Measurements from ENCODE around the gene SLC49A3. TPM values are rescaled to one million over a fixed set of nuclear protein-coding genes. Genes with fewer than 3 reads are reported as not detected.

Gene SLC49A3
- total and polyA plus RNA-seq, 2 of the 13 experiments (the other 11 are each of a cell fraction or from before 2014, with no cell fraction given) = 0.07 to 0.17 TPM

DNA sequence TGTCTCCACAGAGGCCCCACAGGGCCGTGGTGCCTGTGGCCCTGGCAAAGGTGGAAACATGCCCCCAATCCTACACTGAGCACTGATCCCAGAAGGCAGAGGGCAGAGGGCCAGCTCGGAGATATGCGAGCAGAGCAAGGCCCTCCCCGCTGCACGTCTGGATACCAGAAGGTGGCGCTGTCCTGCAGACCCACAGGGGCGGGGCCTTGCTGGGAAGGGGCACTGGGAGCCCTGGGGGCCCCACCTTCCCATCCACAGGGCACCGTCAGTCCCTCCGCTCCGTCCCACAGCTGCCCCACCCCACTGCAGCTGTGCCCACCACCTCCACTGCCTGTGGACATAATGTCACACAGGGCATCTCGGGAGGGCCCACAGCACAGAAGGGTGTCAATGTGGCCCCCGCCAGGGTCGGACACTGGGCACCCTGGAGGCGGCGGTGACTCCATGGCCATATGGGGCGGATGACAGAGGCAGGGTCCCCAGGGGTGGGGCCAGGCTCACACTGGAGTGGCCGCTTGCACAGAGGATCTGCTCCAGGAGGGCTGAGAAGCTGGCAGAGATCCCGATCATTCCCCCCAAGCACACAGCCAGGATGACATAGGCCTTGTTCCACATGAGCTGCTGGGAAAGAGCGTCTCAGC lies 4.8 kb downstream of the SLC49A3 start (continued):
- TF ChIP-seq, protein P1, sequence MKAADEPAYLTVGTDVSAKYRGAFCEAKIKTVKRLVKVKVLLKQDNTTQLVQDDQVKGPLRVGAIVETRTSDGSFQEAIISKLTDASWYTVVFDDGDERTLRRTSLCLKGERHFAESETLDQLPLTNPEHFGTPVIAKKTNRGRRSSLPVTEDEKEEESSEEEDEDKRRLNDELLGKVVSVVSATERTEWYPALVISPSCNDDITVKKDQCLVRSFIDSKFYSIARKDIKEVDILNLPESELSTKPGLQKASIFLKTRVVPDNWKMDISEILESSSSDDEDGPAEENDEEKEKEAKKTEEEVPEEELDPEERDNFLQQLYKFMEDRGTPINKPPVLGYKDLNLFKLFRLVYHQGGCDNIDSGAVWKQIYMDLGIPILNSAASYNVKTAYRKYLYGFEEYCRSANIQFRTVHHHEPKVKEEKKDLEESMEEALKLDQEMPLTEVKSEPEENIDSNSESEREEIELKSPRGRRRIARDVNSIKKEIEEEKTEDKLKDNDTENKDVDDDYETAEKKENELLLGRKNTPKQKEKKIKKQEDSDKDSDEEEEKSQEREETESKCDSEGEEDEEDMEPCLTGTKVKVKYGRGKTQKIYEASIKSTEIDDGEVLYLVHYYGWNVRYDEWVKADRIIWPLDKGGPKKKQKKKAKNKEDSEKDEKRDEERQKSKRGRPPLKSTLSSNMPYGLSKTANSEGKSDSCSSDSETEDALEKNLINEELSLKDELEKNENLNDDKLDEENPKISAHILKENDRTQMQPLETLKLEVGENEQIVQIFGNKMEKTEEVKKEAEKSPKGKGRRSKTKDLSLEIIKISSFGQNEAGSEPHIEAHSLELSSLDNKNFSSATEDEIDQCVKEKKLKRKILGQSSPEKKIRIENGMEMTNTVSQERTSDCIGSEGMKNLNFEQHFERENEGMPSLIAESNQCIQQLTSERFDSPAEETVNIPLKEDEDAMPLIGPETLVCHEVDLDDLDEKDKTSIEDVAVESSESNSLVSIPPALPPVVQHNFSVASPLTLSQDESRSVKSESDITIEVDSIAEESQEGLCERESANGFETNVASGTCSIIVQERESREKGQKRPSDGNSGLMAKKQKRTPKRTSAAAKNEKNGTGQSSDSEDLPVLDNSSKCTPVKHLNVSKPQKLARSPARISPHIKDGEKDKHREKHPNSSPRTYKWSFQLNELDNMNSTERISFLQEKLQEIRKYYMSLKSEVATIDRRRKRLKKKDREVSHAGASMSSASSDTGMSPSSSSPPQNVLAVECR (CRISPR knock-in tag; IDR thresholded peaks at IDR 0.05; ENCODE audit: borderline replicate concordance) = peak; percentile 19; the same call in 1 of the 2 replicates
- TF ChIP-seq PLRG1 (conservative IDR thresholded peaks at IDR 0.05) (no peak), KDM3A (CRISPR knock-in tag; IDR thresholded peaks at IDR 0.05; ENCODE audit: low read depth) (0 out of 2 replicates have a peak, but pooled peaks have one; percentile 35), SIN3B (IDR thresholded peaks at IDR 0.05; ENCODE audit: low read length) (no peak), ZBTB7B (CRISPR knock-in tag; IDR thresholded peaks at IDR 0.05) (0 out of 2 replicates have a peak, but pooled peaks have one; percentile 88), RXRA (CRISPR knock-in tag; IDR thresholded peaks at IDR 0.05) (peak; percentile 43; the same call in 1 of the 2 replicates), NFKB2 (CRISPR knock-in tag; IDR thresholded peaks at IDR 0.05; ENCODE audit: borderline replicate concordance) (no peak), ZSCAN25 (CRISPR knock-in tag; IDR thresholded peaks at IDR 0.05) (no peak), ZNF891 (CRISPR knock-in tag; IDR thresholded peaks at IDR 0.05) (0 out of 2 replicates have a peak, but pooled peaks have one; percentile 42), ZNF296 (CRISPR knock-in tag; conservative IDR thresholded peaks at IDR 0.05) (no peak), THAP11 (CRISPR knock-in tag; IDR thresholded peaks at IDR 0.05) (peak; percentile 38; the same call in 1 of the 2 replicates)
- TF ChIP-seq, protein P2, sequence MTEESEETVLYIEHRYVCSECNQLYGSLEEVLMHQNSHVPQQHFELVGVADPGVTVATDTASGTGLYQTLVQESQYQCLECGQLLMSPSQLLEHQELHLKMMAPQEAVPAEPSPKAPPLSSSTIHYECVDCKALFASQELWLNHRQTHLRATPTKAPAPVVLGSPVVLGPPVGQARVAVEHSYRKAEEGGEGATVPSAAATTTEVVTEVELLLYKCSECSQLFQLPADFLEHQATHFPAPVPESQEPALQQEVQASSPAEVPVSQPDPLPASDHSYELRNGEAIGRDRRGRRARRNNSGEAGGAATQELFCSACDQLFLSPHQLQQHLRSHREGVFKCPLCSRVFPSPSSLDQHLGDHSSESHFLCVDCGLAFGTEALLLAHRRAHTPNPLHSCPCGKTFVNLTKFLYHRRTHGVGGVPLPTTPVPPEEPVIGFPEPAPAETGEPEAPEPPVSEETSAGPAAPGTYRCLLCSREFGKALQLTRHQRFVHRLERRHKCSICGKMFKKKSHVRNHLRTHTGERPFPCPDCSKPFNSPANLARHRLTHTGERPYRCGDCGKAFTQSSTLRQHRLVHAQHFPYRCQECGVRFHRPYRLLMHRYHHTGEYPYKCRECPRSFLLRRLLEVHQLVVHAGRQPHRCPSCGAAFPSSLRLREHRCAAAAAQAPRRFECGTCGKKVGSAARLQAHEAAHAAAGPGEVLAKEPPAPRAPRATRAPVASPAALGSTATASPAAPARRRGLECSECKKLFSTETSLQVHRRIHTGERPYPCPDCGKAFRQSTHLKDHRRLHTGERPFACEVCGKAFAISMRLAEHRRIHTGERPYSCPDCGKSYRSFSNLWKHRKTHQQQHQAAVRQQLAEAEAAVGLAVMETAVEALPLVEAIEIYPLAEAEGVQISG (CRISPR knock-in tag; IDR thresholded peaks at IDR 0.05) = peak; percentile 50
- TF ChIP-seq, protein P3, sequence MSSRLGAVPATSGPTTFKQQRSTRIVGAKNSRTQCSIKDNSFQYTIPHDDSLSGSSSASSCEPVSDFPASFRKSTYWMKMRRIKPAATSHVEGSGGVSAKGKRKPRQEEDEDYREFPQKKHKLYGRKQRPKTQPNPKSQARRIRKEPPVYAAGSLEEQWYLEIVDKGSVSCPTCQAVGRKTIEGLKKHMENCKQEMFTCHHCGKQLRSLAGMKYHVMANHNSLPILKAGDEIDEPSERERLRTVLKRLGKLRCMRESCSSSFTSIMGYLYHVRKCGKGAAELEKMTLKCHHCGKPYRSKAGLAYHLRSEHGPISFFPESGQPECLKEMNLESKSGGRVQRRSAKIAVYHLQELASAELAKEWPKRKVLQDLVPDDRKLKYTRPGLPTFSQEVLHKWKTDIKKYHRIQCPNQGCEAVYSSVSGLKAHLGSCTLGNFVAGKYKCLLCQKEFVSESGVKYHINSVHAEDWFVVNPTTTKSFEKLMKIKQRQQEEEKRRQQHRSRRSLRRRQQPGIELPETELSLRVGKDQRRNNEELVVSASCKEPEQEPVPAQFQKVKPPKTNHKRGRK (CRISPR knock-in tag; IDR thresholded peaks at IDR 0.05) = no peak
- TF ChIP-seq, protein P4, sequence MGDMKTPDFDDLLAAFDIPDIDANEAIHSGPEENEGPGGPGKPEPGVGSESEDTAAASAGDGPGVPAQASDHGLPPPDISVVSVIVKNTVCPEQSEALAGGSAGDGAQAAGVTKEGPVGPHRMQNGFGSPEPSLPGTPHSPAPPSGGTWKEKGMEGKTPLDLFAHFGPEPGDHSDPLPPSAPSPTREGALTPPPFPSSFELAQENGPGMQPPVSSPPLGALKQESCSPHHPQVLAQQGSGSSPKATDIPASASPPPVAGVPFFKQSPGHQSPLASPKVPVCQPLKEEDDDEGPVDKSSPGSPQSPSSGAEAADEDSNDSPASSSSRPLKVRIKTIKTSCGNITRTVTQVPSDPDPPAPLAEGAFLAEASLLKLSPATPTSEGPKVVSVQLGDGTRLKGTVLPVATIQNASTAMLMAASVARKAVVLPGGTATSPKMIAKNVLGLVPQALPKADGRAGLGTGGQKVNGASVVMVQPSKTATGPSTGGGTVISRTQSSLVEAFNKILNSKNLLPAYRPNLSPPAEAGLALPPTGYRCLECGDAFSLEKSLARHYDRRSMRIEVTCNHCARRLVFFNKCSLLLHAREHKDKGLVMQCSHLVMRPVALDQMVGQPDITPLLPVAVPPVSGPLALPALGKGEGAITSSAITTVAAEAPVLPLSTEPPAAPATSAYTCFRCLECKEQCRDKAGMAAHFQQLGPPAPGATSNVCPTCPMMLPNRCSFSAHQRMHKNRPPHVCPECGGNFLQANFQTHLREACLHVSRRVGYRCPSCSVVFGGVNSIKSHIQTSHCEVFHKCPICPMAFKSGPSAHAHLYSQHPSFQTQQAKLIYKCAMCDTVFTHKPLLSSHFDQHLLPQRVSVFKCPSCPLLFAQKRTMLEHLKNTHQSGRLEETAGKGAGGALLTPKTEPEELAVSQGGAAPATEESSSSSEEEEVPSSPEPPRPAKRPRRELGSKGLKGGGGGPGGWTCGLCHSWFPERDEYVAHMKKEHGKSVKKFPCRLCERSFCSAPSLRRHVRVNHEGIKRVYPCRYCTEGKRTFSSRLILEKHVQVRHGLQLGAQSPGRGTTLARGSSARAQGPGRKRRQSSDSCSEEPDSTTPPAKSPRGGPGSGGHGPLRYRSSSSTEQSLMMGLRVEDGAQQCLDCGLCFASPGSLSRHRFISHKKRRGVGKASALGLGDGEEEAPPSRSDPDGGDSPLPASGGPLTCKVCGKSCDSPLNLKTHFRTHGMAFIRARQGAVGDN (CRISPR knock-in tag; IDR thresholded peaks at IDR 0.05) = peak; percentile 71
- TF ChIP-seq, protein P5, sequence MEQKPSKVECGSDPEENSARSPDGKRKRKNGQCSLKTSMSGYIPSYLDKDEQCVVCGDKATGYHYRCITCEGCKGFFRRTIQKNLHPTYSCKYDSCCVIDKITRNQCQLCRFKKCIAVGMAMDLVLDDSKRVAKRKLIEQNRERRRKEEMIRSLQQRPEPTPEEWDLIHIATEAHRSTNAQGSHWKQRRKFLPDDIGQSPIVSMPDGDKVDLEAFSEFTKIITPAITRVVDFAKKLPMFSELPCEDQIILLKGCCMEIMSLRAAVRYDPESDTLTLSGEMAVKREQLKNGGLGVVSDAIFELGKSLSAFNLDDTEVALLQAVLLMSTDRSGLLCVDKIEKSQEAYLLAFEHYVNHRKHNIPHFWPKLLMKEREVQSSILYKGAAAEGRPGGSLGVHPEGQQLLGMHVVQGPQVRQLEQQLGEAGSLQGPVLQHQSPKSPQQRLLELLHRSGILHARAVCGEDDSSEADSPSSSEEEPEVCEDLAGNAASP (CRISPR knock-in tag; IDR thresholded peaks at IDR 0.05; ENCODE audit: borderline replicate concordance) = no peak
